HG03439 (cell line): ENCODE results near the gene MRPL27.
A peak's percentile ranks its signal among the peaks of the same experiment; 100 is the strongest.
"Not testable (repeated sequence)": the region's sequence is repeated elsewhere in the genome, so short reads cannot be mapped to it uniquely, and the experiment has no call there.

Experiments
- ATAC-seq: cut with Tn5 transposase; IDR thresholded peaks from one replicate; pipeline ENCODE4 v1.9.1; 2021; ENCODE audit warnings: mild to moderate bottlenecking, moderate library complexity; ENCODE audit not compliant: unreplicated experiment

The MRPL27 gene

DNA sequence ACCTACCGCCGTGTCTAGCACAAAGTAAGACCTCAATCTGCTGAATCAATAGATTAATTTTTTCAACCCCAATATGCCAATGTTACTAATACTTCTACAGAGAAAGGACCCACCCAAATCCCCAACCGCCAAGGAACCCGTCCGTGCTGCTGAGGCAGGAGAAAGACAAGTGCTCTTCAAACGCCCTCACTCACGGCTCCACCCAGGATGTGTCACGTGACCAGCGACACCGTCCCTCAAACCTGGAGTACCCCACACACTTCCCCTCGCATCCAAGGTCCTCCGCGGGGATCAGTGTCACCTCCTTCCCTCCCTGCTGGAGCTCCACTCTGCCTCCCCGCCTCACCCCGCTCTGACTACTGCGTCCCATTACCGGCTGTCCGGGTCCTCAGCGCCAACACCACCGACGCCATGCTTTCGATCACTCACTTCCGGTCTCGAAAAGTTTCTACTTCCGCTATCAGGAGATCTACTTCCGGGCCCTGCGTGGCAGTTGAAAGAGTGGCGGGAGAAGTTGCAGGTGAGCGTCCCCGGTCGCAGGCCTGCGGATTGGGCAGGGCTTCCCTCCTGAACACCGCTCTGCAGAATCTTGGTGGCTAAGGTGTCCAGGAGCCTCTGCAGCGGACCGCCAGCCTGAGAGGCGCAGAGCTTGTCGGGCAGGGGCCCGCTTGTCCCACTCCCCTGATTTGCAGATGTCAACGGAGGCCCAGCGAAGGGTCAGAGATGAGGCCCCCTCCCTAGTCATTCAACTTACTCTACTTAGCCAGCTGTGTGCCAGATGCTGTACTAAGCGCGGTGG, at the start of gene MRPL27, which contains the start of gene EME1:
Gene MRPL27 (minus strand): TSS at position 427 of the 799 bp plus-strand sequence. CDS start 14 bp downstream, at position 413.
Gene EME1 (plus strand): TSS at position 472 of the 799 bp plus-strand sequence. CDS start 1,980 bp downstream, outside the sequence.
- ATAC-seq = peak; percentile 86

DNA sequence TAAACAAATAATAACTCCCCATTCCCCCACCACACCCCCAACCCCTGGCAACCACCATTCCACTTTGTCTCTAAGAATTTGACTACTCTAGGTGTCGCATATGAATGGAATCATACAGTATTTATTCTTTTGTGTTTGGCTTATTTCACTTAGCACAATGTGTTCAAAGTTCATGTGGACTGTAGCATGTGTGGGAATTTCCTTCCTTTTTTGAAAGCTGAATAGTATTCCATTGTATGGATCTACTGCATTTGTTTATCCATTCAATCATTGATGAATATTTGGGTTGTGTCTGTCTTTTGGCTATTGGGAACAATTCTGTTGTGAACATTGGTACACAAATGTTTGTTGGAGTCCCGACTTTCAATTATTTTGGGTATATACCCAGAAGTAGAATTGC, 49.8 kb upstream of the MRPL27 start:
- ATAC-seq = no peak

DNA sequence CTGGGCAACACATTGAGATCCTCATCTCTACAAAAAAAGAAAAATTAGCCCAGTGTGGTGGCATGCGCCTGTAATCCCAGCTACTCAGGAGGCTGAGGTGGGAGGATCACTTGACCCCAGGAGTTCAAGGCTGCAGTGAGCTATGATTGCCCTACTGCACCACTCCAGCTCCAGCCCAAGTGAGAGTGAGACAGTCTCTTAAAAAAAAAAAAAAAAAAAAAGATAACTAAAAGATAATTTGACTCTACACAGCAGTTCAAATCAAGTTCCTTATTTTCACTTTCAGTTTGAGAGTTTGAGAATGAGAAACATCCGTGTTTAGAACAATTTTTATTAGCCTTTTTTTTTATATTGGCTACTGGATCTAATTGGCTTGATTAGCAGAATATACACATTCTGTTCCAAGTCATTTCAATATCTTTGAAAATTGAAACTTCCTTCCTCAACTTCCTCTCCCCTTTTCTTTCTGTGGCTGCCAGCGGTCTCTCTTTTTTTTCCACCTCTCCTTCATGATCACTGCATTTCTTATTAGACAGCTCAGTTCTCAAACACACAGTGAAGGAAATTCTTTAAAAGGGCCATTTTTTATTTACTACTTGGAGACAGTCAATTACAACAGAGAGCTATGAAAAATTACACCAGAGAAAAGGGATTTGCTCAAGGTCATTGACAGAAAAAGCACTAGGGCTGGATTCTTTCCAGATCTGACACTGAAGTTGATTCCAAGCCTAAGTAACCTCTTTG, 48.5 kb upstream of the MRPL27 start:
- ATAC-seq = no peak

DNA sequence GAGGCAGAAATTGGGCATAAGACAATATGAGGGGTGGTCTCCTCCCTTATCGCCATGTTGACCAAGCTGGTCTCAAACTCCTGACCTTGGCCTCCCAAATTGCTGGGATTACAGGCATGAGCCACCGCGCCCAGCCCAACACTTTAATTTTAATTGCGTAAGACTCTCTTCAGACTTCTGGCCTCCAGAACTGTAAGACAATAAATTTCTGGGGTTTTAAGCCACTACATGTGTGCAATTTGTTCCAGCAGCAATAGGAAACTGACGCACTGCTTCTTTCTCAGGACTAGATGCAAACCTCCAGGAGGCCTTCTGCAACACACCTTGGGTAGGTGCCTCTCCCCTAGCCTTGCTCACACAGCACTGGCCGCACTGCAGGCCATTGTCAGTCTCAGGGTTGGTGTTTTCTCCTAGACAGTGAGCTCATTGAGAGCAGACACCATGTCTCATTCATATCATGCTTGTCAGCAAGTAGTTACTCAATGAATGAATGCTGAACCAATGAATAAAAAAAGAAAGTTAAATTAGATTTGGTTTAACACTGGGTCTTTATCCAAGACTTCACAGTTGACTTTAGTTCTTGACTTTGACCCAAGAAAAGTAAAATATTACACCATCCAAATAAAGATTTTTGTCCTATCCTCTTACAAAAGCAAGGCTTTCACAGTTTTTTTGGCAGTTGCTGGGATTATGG, 47.6 kb upstream of the MRPL27 start:
- ATAC-seq = no peak

DNA sequence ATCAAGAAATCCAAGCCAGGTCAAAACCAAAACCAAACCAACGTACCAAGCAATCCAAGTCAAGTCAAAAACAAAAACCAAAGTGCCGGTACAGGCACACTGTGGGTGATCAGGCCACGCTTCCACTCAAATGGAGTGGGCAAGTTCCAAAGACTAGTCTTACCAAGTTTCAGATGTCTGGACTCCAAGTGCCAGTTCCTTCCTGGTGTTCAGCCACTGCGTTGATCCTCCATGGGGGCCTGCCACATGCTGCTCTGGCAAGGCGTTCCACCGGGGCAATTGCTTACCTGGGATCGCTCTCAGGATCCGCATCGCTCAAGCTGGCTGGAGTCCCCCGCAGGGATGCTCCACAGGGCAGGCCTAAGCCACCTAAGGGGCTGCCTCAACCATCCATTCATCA, 46.6 kb upstream of the MRPL27 start:
- not testable (repeated sequence) for ATAC-seq

DNA sequence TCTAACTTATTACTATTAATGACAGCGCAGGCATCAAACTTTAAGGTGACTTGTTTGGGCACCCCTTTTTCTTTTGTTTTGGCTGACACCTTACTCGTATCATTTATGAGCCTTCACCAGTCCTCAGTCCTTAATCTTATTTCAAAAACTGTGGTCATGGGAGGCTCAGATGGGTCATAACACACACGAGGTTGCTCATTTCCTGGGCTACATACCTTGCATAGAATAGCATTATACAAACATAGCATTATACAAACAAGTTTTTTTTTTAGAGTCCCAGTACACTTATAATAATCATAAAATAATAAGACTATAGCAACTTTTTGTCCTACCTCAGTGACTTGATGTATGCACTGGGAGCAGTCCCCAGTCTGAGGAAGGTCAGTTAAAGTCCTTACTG, 41.8 kb upstream of the MRPL27 start:
- ATAC-seq = no peak

DNA sequence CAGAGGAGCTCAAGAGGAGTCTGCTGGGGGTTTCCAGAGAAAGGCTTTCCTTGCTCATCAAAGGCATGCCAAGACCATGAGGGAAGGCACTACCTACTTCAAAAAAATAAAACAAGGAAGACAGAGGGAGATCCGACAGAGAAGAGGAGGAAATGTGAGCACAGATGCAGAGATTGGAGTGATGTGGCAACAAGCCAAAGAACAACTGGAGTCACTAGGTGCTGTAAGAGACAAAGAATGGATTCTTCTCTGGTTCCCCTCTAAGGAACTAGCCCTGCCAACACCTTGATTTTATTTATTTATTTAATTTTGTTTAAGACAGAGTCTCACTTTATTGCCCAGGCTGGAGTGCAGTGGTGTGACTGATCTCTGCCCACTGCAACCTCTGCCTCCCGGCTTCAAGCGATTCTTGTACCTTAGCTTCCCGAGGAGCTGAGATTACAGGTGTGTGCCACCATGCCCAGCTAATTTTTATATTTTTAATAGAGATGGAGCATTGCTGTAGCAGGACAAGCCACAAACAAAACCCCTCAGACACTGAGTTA, 39.3 kb upstream of the MRPL27 start:
- no peak for ATAC-seq

DNA sequence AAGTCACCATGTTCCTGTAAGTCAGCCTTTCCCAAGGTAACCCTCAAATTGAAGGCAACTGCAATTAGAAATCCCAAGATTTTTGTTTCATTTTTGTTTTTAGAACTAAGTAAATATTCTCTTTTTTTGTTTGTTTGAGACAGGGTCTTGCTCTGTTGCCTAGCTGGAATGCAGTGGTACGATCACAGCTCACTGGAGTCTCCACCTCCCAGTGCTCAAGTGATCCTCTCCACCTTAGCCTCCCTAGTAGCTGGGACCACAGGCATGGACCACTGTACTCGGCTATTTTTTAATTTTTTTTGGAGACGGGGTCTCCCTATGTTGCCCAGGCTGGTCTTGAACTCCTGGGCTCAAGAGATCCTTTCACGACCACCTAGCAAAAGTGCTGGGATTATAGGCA, 34.9 kb upstream of the MRPL27 start:
- ATAC-seq = no peak

DNA sequence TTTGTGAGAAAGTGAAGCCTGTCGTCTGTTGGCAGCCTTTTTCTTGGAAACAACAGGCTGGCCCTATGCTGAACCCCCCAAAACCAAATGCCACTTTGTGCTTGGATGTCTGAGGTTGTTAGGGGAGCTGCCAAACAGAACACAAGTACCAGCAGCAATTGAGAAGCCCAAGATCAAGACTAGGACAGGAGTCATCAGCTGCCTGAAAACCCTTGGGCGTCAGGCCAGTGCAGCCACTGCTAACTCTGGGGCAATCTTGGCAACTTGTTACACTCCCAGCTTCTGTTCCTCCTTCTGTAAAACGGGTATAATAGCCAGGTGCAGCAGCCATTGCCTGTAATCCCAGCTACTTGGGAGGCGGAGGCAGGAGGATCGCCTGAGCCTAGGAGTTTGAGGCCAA, 33.6 kb upstream of the MRPL27 start:
- ATAC-seq = no peak

DNA sequence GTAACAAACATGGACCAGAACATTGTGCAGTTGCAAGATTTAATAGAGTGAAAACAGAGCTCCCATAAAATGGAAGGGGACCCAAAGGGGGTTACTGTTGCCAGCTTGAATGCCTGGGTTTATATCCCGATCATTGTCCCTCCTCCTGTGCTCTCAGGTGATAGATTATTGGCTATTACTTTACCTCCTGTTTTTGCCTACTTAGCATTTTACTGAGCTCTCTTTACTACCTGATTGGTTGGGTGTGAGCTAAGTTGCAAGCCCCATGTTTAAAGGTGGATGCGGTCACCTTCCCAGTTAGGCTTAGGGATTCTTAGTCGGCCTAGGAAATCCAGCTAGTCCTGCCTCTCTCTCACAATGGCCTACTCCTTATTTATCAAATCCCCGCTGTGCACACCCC, 32.4 kb upstream of the MRPL27 start:
- not testable (repeated sequence) for ATAC-seq

DNA sequence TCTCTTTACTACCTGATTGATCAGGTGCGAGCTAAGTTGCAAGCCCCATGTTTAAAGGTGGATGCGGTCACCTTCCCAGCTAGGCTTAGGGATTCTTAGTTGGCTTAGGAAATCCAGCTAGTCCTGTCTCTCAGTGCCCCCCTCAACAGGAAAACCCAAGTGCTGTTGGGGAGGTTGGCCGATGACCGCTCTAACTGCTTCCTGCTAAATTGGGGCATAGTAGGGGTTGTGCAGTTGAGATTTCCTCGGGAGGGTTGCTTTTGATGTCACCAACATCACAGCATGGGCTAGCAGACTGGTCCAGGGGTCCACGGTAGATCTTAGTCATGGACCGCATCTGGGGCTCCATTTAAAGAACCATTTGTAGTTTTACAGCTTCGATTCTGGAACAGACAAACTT, 26.6 kb upstream of the MRPL27 start:
- ATAC-seq = not testable (repeated sequence)

DNA sequence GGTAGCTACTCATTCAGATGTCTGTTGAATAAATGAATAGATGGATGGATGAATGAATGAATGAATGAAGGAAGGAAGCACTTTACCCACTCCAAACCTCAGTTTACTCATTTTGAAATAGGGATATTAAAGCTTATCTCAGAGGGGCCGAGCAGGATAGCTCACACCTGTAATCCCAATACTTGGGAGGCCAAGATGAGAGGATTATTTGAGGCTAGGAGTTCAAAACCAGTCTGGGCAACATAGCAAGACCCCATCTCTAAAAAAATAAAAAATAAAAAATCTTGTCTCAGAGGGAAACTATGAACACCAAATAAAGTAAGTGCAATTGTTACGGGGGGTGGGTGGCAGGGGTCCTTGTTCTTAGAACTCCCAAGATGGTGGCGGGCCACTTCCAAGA, 25.7 kb upstream of the MRPL27 start:
- ATAC-seq = not testable (repeated sequence)

DNA sequence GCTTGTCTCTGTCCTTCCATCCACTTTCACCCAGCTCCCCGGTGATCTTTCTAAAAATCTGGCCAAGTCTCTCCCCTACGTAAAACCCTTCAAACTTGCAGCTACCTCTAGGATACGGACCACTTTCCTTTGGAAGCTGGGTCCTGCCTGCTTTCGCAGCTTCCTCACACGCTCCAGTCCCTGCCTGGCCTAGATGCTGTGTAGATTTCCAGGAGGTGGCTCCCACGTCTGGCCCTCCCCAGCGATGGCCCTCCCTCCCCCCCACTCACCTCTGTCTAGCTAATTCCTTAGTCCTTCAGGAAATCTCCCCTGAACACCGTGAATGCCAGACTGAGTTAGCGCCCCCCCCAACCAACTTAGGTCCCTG, 24.9 kb upstream of the MRPL27 start:
- no peak for ATAC-seq

DNA sequence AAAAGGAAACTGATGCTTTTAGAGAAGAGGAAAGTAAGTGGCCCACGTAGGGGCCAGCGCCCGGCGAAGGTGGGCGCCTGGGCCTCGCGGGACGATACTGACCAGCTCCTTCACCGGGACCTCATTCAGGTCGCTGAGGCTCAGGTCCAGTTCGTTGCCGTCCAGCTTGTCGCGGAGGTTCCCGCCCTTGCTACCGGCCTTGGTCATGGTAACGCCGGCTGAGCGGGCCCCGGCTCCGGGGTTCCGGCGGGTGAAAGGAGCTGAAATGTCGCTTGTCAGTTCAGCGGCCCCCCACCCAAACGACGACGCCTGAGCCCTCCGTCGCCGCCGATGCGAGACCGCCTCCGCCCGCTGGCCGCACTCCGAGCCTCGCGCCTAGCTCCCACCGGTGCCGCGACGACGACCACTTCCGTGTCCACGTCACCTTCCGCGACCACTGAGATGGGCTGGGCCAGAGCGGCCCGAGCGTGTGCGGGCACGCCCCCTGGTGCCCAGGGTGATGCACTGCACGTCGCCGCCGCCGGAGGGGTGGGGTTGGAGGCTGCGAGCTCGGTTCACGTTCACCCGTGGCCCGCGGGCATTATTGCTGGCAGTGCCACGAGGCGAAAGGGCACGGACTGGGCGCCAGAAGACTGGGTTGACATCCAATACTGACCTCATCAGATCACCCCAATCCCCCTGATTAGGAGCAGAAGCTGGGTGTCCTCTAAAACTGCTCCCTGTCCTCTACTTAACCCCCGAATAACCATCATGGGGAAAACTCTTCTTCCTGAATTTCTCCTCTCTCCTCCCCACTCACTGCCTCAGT, 24.3 kb upstream of the MRPL27 start, which contains the start of gene LRRC59:
Gene LRRC59 (minus strand): TSS at position 413 of the 808 bp plus-strand sequence. CDS start 206 bp downstream, at position 207.
- peak; percentile 95 for ATAC-seq

DNA sequence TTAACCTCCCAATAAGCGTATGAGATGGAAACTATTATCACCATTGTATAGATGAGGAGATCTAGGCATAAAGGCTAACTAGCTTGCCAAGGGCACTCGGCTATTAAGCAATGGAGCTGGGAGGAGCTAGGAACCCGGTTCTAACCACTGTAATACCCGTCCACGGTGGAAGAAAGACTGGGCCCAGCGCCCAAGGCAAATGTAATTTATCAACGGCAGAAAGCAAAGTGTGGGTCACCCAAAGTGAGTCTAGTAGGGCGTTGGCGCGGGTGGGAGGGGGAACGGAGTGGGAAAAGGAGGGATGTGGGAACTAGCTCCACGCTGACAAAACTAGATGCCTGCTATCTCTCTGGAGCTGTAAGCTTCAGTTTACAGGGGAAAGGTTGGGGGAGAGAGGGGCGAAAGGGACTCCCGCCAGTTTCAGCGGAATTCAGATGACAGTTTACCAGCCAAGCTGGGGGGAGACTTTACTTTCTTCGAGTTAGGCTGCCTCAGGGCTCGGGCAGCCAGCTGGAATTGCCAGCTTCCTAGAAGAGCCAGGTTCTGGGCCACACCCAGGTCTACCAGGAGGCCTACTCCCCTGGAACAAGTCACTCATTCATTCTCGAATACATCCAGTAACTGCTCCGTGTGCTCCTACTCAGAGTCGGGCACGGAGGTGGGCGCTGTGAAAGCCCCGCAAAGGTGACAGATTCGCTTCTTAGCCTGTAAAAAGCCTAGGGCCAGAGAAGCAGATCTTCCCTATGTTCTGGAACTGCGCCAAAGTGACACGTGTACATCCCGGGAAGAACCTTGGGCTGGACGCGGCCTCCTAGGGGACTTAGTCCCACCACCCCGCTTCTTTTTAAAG, 23.5 kb upstream of the MRPL27 start:
- peak; percentile 15 for ATAC-seq

DNA sequence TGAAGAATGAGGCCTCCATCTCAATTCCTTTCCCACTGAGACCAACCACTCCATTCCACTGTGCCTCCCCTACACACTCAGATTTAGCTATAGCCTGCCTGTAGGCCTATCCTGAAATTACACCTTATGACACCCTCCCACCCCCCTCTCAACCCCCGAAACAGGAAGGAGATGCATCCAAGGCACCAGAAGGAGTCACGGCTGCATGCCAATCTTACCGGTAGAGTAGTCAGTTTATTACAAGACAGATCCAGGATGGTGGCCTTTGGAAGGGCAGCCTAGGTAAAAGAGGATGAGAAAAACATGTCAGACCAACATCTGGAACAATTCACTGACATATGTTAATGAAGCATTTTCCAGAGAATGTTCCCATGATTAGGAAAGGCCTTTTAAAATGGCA, 21.7 kb upstream of the MRPL27 start:
- ATAC-seq = no peak

DNA sequence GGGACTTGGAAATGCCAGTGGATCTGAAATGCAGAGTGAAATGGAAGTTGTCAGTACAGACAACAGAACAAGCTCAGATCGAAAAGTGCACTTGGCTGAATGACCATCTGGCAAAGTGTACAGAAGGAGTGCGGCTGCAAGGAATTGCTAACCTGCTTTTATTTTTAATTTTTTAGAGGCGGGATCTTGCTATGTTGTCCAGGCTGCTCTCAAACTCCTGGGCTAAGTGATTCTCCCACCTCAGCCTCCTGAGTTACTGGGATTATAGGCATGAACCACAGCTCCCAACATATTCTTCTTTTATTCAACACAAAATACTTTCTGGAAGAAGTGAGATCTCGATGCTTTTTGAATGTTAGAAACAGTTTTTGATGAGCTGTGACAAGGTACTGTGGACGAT, 20.7 kb upstream of the MRPL27 start:
- no peak for ATAC-seq

DNA sequence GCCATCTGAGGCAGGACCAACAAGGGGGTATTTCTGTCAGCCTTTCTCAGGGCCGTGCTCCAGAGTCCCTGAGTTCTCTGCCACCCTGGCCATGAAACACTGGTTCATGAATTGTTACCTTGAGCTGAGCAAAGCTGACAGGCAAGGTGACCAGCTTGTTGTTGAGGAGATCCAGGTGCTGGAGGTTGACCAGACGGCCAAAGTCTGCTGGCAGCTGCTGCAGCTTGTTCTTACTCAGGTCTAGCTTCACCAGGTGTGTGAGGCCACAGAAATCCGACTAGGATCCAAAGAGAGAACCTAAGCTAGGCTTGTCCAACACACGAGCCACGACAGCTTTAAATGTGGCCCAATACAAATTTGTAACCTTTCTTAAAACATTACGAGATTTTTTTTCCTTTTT, 19.6 kb upstream of the MRPL27 start:
- ATAC-seq = no peak

DNA sequence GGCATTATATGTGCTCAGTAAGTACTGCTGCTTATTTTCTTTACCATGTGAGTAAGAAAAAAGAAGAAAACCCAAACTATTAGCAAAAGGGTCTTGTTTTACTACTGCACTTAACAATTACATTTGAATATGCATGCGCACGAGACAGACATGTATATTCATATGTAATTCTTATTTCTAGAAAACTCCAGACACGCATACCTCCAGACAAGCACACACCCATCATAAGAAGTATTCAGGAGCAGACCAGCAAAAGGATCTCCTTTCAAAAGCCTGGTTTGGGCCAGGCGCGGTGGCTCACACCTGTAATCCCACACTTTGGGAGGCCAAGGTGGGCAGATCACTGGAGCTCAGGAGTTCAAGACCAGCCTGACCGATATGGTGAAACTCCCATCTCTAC, 16.6 kb upstream of the MRPL27 start:
- no peak for ATAC-seq
